Lower leg skin (tissue), 3 donors: ENCODE results near the gene USP3.

ENCODE experiments used
- POLR2A ChIP-seq, 2 donors: fragments of 450-650 bp; IDR thresholded peaks; one replicate each; pipeline ENCODE4 v1.6.1; 2016 to 2017; ENCODE audit warnings: antibody characterized with exemption in 2 of 2, mild to moderate bottlenecking in 1 of 2, moderate library complexity in 1 of 2
- TF ChIP-seq, protein P1 (sequence below), 3 donors: fragments of 450-650 bp; IDR thresholded peaks; one replicate each; pipeline ENCODE4 v1.5.1; 2016; ENCODE audit warnings: antibody characterized with exemption in 3 of 3, mild to moderate bottlenecking in 3 of 3, moderate library complexity in 2 of 3

DNA sequence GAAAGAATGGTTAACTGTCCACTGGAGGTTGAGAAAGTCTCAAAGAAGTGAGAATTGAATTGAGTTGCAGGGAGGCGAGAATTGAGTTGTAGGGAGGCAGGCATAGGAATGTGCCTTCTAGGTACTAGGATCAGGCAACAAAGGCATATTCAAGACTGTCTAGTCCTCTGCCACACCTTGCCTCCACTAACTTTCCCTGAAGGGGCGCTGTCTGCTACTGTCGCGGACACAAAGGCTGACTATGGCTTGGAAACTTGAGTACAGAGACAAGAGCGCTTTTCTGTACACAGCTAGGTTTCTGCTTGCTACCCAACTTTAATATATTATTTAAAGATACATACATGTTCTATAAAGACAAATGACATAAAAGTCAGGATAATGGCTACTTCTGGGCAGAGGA, 82.4 kb downstream of the USP3 start:
- TF ChIP-seq, protein P1, sequence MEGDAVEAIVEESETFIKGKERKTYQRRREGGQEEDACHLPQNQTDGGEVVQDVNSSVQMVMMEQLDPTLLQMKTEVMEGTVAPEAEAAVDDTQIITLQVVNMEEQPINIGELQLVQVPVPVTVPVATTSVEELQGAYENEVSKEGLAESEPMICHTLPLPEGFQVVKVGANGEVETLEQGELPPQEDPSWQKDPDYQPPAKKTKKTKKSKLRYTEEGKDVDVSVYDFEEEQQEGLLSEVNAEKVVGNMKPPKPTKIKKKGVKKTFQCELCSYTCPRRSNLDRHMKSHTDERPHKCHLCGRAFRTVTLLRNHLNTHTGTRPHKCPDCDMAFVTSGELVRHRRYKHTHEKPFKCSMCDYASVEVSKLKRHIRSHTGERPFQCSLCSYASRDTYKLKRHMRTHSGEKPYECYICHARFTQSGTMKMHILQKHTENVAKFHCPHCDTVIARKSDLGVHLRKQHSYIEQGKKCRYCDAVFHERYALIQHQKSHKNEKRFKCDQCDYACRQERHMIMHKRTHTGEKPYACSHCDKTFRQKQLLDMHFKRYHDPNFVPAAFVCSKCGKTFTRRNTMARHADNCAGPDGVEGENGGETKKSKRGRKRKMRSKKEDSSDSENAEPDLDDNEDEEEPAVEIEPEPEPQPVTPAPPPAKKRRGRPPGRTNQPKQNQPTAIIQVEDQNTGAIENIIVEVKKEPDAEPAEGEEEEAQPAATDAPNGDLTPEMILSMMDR (IDR thresholded peaks at IDR 0.05) = no peak
- TF ChIP-seq POLR2A (IDR thresholded peaks at IDR 0.05) = no peak
